HepG2 (cell line): ENCODE results near the gene HSP90AB1. TPM values are rescaled to one million over a fixed set of nuclear protein-coding genes. Genes with fewer than 3 reads are reported as not detected.

Experiments used
- AGO2 ChIP-seq: fragments of 200-400 bp; formaldehyde crosslinking; optimal IDR thresholded peaks from 2 replicates; pipeline ENCODE3; 2017; ENCODE audit warnings: mild to moderate bottlenecking, low read depth, low read length, moderate library complexity
- ASH2L ChIP-seq: fragments of 300-600, 200-600 bp; sonication (generic); IDR thresholded peaks from 2 replicates; pipeline ENCODE4 v1.7.0; 2017; ENCODE audit warnings: low read depth, mild to moderate bottlenecking, moderate library complexity, mixed read lengths, low read length; ENCODE audit not compliant: insufficient read length
- BRD4 ChIP-seq: sonication (generic); formaldehyde crosslinking; IDR thresholded peaks from 2 replicates; pipeline ENCODE4 v1.4.0; 2020; ENCODE audit warnings: missing genetic modification reagents
- CENPX ChIP-seq: sonication (generic); formaldehyde crosslinking; IDR thresholded peaks from 2 replicates; pipeline ENCODE4 v1.9.0; 2021; ENCODE audit warnings: mild to moderate bottlenecking, missing genetic modification reagents, moderate library complexity
- HOXA5 ChIP-seq: sonication (generic); formaldehyde crosslinking; IDR thresholded peaks from 2 replicates; pipeline ENCODE4 v1.4.0; 2020; ENCODE audit warnings: missing genetic modification reagents
- LBX2 ChIP-seq: sonication (generic); formaldehyde crosslinking; IDR thresholded peaks from 2 replicates; pipeline ENCODE4 v1.5.0; 2020; ENCODE audit warnings: missing genetic modification reagents, mild to moderate bottlenecking, borderline replicate concordance
- PRDM10 ChIP-seq: sonication (generic); formaldehyde crosslinking; IDR thresholded peaks from 2 replicates; pipeline ENCODE4 v1.4.0; 2020; ENCODE audit warnings: low read depth, missing genetic modification reagents
- RAD21 ChIP-seq: fragments of 450-650 bp; formaldehyde crosslinking; IDR thresholded peaks from 2 replicates; pipeline ENCODE4 v1.5.0; 2020; ENCODE audit warnings: mild to moderate bottlenecking
- SMARCC2 ChIP-seq: fragments of 450-650 bp; IDR thresholded peaks from 2 replicates; pipeline ENCODE4 v1.6.1; 2017; ENCODE audit warnings: antibody characterized with exemption, mild to moderate bottlenecking
- SRSF1 ChIP-seq: fragments of 200-400 bp; formaldehyde crosslinking; optimal IDR thresholded peaks from 2 replicates; pipeline ENCODE3; 2017; ENCODE audit warnings: mild to moderate bottlenecking, low read depth, low read length, moderate library complexity
- TGIF2 ChIP-seq: IDR thresholded peaks from 2 replicates; pipeline ENCODE4 v1.6.1; 2016; ENCODE audit warnings: control low read depth, missing compliant biosample characterization
- ZBTB37 ChIP-seq: sonication (generic); formaldehyde crosslinking; IDR thresholded peaks from 2 replicates; pipeline ENCODE4 v1.4.0; 2020; ENCODE audit warnings: mild to moderate bottlenecking, missing genetic modification reagents
- ZNF136 ChIP-seq: sonication (generic); formaldehyde crosslinking; IDR thresholded peaks from 2 replicates; pipeline ENCODE4 v1.8.1; 2022; ENCODE audit warnings: low read depth, mild to moderate bottlenecking, moderate library complexity, missing genetic modification reagents
- ZNF550 ChIP-seq: sonication (generic); formaldehyde crosslinking; IDR thresholded peaks from 2 replicates; pipeline ENCODE4 v1.4.0; 2020; ENCODE audit warnings: mild to moderate bottlenecking, missing genetic modification reagents, borderline replicate concordance
- ZNF552 ChIP-seq: sonication (generic); formaldehyde crosslinking; IDR thresholded peaks from 2 replicates; pipeline ENCODE4 v1.9.0; 2022; ENCODE audit warnings: missing genetic modification reagents, mild to moderate bottlenecking, borderline replicate concordance
- ZNF562 ChIP-seq: sonication (generic); formaldehyde crosslinking; IDR thresholded peaks from 2 replicates; pipeline ENCODE4 v1.8.0; 2022; ENCODE audit warnings: missing genetic modification reagents, borderline replicate concordance
- ZNF780A ChIP-seq: sonication (generic); formaldehyde crosslinking; IDR thresholded peaks from 2 replicates; pipeline ENCODE4 v1.8.0; 2022; ENCODE audit warnings: mild to moderate bottlenecking, missing genetic modification reagents, moderate library complexity
- polyA plus RNA-seq, 8 experiments: library from polyadenylated mRNA; depleted of rRNA in 3 of 8; stranded (reverse) in 7 of 8; unstranded in 1 of 8; fragments of >200 nt; fragmentation: Illumina TruSeq in 4 of 8; extraction: Trizol in 4 of 8; gene quantifications; 2 replicates each; pipeline versions ENCODE4 v1.2.1 to v1.2.3, GENCODE V29; 2011 to 2016; ENCODE audit warnings: low read depth in 4 of 8, missing spikeins in 1 of 8, mixed read lengths in 1 of 8; ENCODE audit not compliant: insufficient read depth in 1 of 8
- total RNA-seq, 5 experiments: library from RNA; depleted of rRNA; stranded (reverse); fragments of >200 nt; fragmentation: Illumina TruSeq; extraction: Trizol; gene quantifications; 2 replicates each; pipeline ENCODE4 v1.2.3, GENCODE V29; 2016; ENCODE audit warnings: low read depth in 1 of 5

Gene HSP90AB1
- total and polyA plus RNA-seq, 2 of the 13 experiments (the other 11 are each of a cell fraction or from before 2014, with no cell fraction given), result 1,325 to 1,472 TPM

GRCh38 chr6:44254191-44255104 lies 7.5 kb downstream of the HSP90AB1 start (continued):
- TF ChIP-seq PRDM10 (CRISPR knock-in tag) (no peak), CENPX (CRISPR knock-in tag) (no peak), TGIF2 (CRISPR knock-in tag) (no peak), AGO2 (peak; percentile 97), LBX2 (CRISPR knock-in tag) (no peak), BRD4 (CRISPR knock-in tag) (no peak), ZNF562 (CRISPR knock-in tag) (no peak), HOXA5 (CRISPR knock-in tag) (no peak), SRSF1 (no peak), SMARCC2 (no peak), ZNF552 (CRISPR knock-in tag) (no peak), RAD21 (CRISPR knock-in tag) (no peak), ZNF136 (CRISPR knock-in tag) (no peak), ASH2L (no peak), ZNF550 (no peak), ZNF780A (0 out of 2 replicates have a peak, but pooled peaks have one; percentile 8), ZBTB37 (CRISPR knock-in tag) (no peak)
